GM12878 (cell line): ENCODE data around the gene ADARB1. TPM values are rescaled to one million over a fixed set of nuclear protein-coding genes. Genes with fewer than 3 reads are reported as not detected.

ENCODE experiments used
- ATAC-seq: fragments of 200-7000 bp; cut with Tn5 transposase; 3 replicates; pipeline ENCODE4 v1.9.1; 2020; ENCODE audit warnings: mild to moderate bottlenecking, moderate library complexity
- BruUV-seq: library from RNA; stranded (reverse); fragments of 400-500 nt; replicated peaks from 2 replicates; lab custom pipeline; 2021; lab: Mats Ljungman, UMichigan
- CTCF ChIA-PET: fragments of 300-600 bp; sonication (Branson Sonifier 250); formaldehyde crosslinking; extraction: SDS; loops from one replicate; lab custom pipeline; 2021; ENCODE audit warnings: inconsistent platforms; lab: Yijun Ruan, JAX
- POLR2A ChIA-PET: fragments of 350-600 bp; formaldehyde crosslinking; extraction: SDS; loops from one replicate; lab custom pipeline; 2021; ENCODE audit warnings: inconsistent platforms; lab: Charles Lee
- RAD21 ChIA-PET: fragments of 300-600 bp; sonication (Branson Sonifier 250); formaldehyde crosslinking; loops from one replicate; lab custom pipeline; 2023; ENCODE audit warnings: antibody characterized with exemption; ENCODE audit not compliant: unreplicated experiment; lab: Charles Lee
- SMC1A ChIA-PET: fragments of 300-600 bp; sonication (Branson Sonifier 250); formaldehyde crosslinking; loops from one replicate; lab custom pipeline; 2023; ENCODE audit not compliant: unreplicated experiment, uncharacterized antibody; lab: Charles Lee
- DNase-seq: peaks from one replicate; pipeline ENCODE4 v3.0.0-alpha.2; 2011; ENCODE audit warnings: low read depth, low spot score
- FAIRE-seq: peaks from 3 replicates; lab custom pipeline; 2011; peaks lifted over from hg19 to GRCh38; lab: Jason Lieb, UNC
- H2AFZ ChIP-seq: 2 replicates; pipeline ENCODE4 v1.6.0; 2011; ENCODE audit warnings: low read depth, low read length, control low read depth; ENCODE audit not compliant: control insufficient read depth
- H3K27ac ChIP-seq: 2 replicates; pipeline ENCODE4 v1.5.1; 2011; ENCODE audit warnings: control low read depth; ENCODE audit not compliant: control insufficient read depth, insufficient read depth
- H3K27me3 ChIP-seq, 2 experiments: replicated peaks in 1 of 2; 2 replicates each; pipeline versions ENCODE4 v1.6.0 to v1.6.1; 2011; ENCODE audit warnings: low read length in 1 of 2; ENCODE audit not compliant: control insufficient read depth in 2 of 2, insufficient read depth in 2 of 2
- H3K36me3 ChIP-seq, 2 experiments: 2 replicates each; pipeline ENCODE4 v1.5.1; 2011; ENCODE audit warnings: low read length in 1 of 2; ENCODE audit not compliant: control insufficient read depth in 2 of 2, insufficient read depth in 2 of 2
- H3K4me1 ChIP-seq: 2 replicates; pipeline ENCODE4 v1.6.1; 2011; ENCODE audit warnings: mild to moderate bottlenecking, low read length, moderate library complexity, mixed read lengths; ENCODE audit not compliant: control insufficient read depth, insufficient read depth
- H3K4me2 ChIP-seq: 2 replicates; pipeline ENCODE4 v1.6.0; 2011; ENCODE audit warnings: control low read depth; ENCODE audit not compliant: control insufficient read depth, insufficient read depth
- H3K4me3 ChIP-seq: fragments of 200-600 bp; sonication (generic); 2 replicates; pipeline ENCODE4 v1.5.1; 2016
- H3K79me2 ChIP-seq: 2 replicates; pipeline ENCODE4 v1.6.0; 2011; ENCODE audit warnings: low read length; ENCODE audit not compliant: control insufficient read depth, insufficient read depth
- H3K9ac ChIP-seq: 2 replicates; pipeline ENCODE4 v1.8.0; 2011; ENCODE audit warnings: low read length, control low read depth, mixed read lengths; ENCODE audit not compliant: control insufficient read depth, insufficient read depth
- H3K9me3 ChIP-seq: replicated peaks from 3 replicates; pipeline ENCODE4 v1.5.1; 2011; ENCODE audit warnings: mild to moderate bottlenecking, low read length; ENCODE audit not compliant: control insufficient read depth, insufficient read depth
- H4K20me1 ChIP-seq: 2 replicates; pipeline ENCODE4 v1.6.0; 2011; ENCODE audit not compliant: control insufficient read depth, insufficient read depth
- CREB1 ChIP-seq: IDR thresholded peaks from 2 replicates; pipeline ENCODE4 v1.6.1; 2012; ENCODE audit warnings: low read depth, mild to moderate bottlenecking, inconsistent platforms
- FOXK2 ChIP-seq: fragments of 450-650 bp; IDR thresholded peaks from 2 replicates; pipeline ENCODE4 v1.6.1; 2017; ENCODE audit warnings: mild to moderate bottlenecking, moderate library complexity
- NR2C1 ChIP-seq: fragments of 450-650 bp; IDR thresholded peaks from 2 replicates; pipeline ENCODE4 v1.6.1; 2017; ENCODE audit warnings: antibody characterized with exemption, mild to moderate bottlenecking, moderate library complexity
- SUPT20H ChIP-seq: IDR thresholded peaks from 2 replicates; pipeline ENCODE4 v1.6.1; 2011; ENCODE audit warnings: low read depth, mild to moderate bottlenecking, low read length, moderate library complexity, borderline replicate concordance; ENCODE audit not compliant: control insufficient read depth
- SUZ12 ChIP-seq: fragments of 200-600 bp; sonication (generic); IDR thresholded peaks from one replicate; pipeline ENCODE4 v1.6.1; 2018; ENCODE audit warnings: antibody characterized with exemption, mild to moderate bottlenecking; ENCODE audit not compliant: unreplicated experiment
- ZBED1 ChIP-seq: IDR thresholded peaks from 2 replicates; pipeline ENCODE4 v1.6.1; 2016; ENCODE audit warnings: borderline replicate concordance
- whole genome bisulfite sequencing: methylation state at CpG from one replicate; pipeline ENCODE4 v1.1.6; 2016; ENCODE audit warnings: low lambda C conversion rate; ENCODE audit not compliant: insufficient replicate concordance, insufficient coverage; ENCODE audit errors: missing lambda C conversion rate; 5-methylcytosine and 5-hydroxymethylcytosine counted together
- in situ Hi-C: fragments of 300-500 bp; cut with MboI; formaldehyde crosslinking; loops from 9 replicates; pipeline ENCODE4 v1.14.3; 2018; ENCODE audit warnings: mixed read lengths
- intact Hi-C: fragments of 100-400 bp; cut with micrococcal nuclease; formaldehyde crosslinking; loops from one replicate; pipeline ENCODE4 v1.14.2; 2022; ENCODE audit not compliant: unreplicated experiment
- polyA plus RNA-seq, 11 experiments: library from polyadenylated mRNA; depleted of rRNA in 4 of 11; unstranded in 6 of 11; stranded (reverse) in 5 of 11; fragments of >200 nt; fragmentation: Nextera tagmentation in 4 of 11; fragmentation: Illumina TruSeq in 1 of 11; extraction: Ambion mirVana in 4 of 11; extraction: Trizol in 1 of 11; gene quantifications; 1 replicate in 1 of 11; 2 replicates in 10 of 11; pipeline versions ENCODE4 v1.2.1 to v1.2.3, GENCODE V29; 2011 to 2016; ENCODE audit warnings: inconsistent platforms in 2 of 11, missing spikeins in 2 of 11, low read depth in 1 of 11
- total RNA-seq, 4 experiments: library from RNA; depleted of rRNA in 3 of 4; stranded (reverse); fragments of >200 nt in 3 of 4; fragmentation: Illumina TruSeq in 1 of 4; extraction: Trizol in 1 of 4; gene quantifications; 2 replicates each; pipeline versions ENCODE4 v1.2.1 to v1.2.3, GENCODE V29; 2013 to 2021
- TF ChIP-seq, protein P1 (sequence below): fragments of 450-650 bp; IDR thresholded peaks from 2 replicates; pipeline ENCODE4 v1.6.1; 2016; ENCODE audit warnings: mild to moderate bottlenecking

Gene ADARB1
- total and polyA plus RNA-seq, 10 of the 15 experiments (the other 5 are each of a cell fraction or from before 2014, with no cell fraction given) = 5.7 to 61.7 (median 25.3) TPM

GRCh38 chr21:45056917-45057560, 17.3 kb upstream of the ADARB1 start (continued):
- TF ChIP-seq, protein P1, sequence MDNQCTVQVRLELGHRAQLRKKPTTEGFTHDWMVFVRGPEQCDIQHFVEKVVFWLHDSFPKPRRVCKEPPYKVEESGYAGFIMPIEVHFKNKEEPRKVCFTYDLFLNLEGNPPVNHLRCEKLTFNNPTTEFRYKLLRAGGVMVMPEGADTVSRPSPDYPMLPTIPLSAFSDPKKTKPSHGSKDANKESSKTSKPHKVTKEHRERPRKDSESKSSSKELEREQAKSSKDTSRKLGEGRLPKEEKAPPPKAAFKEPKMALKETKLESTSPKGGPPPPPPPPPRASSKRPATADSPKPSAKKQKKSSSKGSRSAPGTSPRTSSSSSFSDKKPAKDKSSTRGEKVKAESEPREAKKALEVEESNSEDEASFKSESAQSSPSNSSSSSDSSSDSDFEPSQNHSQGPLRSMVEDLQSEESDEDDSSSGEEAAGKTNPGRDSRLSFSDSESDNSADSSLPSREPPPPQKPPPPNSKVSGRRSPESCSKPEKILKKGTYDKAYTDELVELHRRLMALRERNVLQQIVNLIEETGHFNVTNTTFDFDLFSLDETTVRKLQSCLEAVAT = no peak
- TF ChIP-seq FOXK2 (no peak), SUPT20H (no peak), NR2C1 (no peak)

DNA sequence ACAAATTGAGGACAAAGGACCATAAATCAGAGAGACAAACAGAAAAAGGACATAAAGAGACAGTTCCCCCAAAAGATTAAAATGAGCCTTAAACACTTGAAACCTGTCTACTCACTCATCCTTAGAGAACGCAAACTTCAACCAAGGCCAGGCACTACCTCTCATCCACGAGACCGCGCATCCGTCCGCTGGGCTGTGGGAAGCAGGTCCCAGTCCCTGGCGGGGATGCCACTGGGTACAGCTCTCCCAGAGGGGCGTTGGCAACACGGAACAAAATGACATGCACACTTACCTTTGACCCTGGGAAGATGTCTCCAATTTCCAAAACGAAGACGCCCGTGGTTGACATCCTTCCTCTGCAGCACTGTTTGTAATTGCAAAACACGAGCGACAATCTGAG, 16.5 kb upstream of the ADARB1 start:
- no peak overlapping the region for H3K27ac ChIP-seq
- ChIA-PET POLR2A (no interaction called here), CTCF (no interaction called here), RAD21 (no interaction called here)
- in situ Hi-C loops (no loop called here), intact Hi-C loops (no loop called here)
- no peaks in the 10 kb centered on the region for H4K20me1 ChIP-seq
- H3K4me3 ChIP-seq = no peak overlapping the region
- ATAC-seq (no peak), FAIRE-seq (no peak)
- H3K36me3 ChIP-seq = no peaks in the 10 kb centered on the region
- WGBS = 64% methylated on average over 14 of the region's 14 CpGs
- H3K27me3 ChIP-seq = peaks cover 0 to 5% of the 10 kb centered on the region in 2 experiments; a peak in 1 of 4 replicates
- H3K4me2 ChIP-seq = no peak overlapping the region
- no peaks in the 10 kb centered on the region for H3K9me3 ChIP-seq
- TF ChIP-seq ZBED1 (no peak), CREB1 (no peak), SUZ12 (no peak)
- TF ChIP-seq, all 136 proteins: peak for 0
- no TSS peak for BruUV-seq
- DNase-seq = no peak
- Histone ChIP-seq H3K9ac (no peak overlapping the region), H3K79me2 (no peaks in the 10 kb centered on the region), H2AFZ (no peak overlapping the region), H3K4me1 (no peaks in the 10 kb centered on the region; the same call in 1 of the 2 replicates)
- SMC1A ChIA-PET = no interaction called here
